ENCODE measurements around the gene PSMD1.

GRCh38 chr2:231011526-231011925 is 45.1 kb upstream of the PSMD1 start:
- TF ChIP-seq CTCF (IDR thresholded peaks at IDR 0.05; ENCODE audit: low read depth, low read length) (no peak), EZH2phosphoT487 (IDR thresholded peaks at IDR 0.05; ENCODE audit: low read depth) (no peak)

Measured in OCI-LY3 (cell line).